ENCODE measurements around the gene NFAT5.
"Not testable (repeated sequence)": the region's sequence is repeated elsewhere in the genome, so short reads cannot be mapped to it uniquely, and the experiment has no call there.

The NFAT5 gene

GRCh38 chr16:69725480-69726312 lies 159.9 kb downstream of the NFAT5 start:
- TF ChIP-seq CTCF (IDR thresholded peaks at IDR 0.05; ENCODE audit: borderline replicate concordance, control extremely low read depth, extremely low read depth, insufficient read depth, missing control alignments), result no peak
- no peak for DNase-seq (ENCODE audit: low spot score)
- in situ Hi-C loops (cut with MboI; ENCODE audit: low sequenced_read_pairs, unreplicated experiment), result no loop called here

- DNase-seq (ENCODE audit: low spot score), result peak; percentile 97
- in situ Hi-C loops (cut with MboI; ENCODE audit: low sequenced_read_pairs, unreplicated experiment), result no loop called here
- no peak for TF ChIP-seq CTCF (IDR thresholded peaks at IDR 0.05; ENCODE audit: borderline replicate concordance, control extremely low read depth, extremely low read depth, insufficient read depth, missing control alignments)
Observed at GRCh38 chr16:69726313-69727060, 160.7 kb downstream of the NFAT5 start, which contains the start of gene NQO1. TSS of gene NQO1 (minus strand) at chr16:69726560. CDS start at chr16:69726439, 121 bp downstream.

GRCh38 chr16:69727916-69728270 lies 162.1 kb downstream of the NFAT5 start:
- TF ChIP-seq CTCF (IDR thresholded peaks at IDR 0.05; ENCODE audit: borderline replicate concordance, control extremely low read depth, extremely low read depth, insufficient read depth, missing control alignments), result no peak
- in situ Hi-C loops (cut with MboI; ENCODE audit: low sequenced_read_pairs, unreplicated experiment), result no loop called here
- no peak for DNase-seq (ENCODE audit: low spot score)

GRCh38 chr16:69729030-69729429 lies 163.3 kb downstream of the NFAT5 start:
- in situ Hi-C loops (cut with MboI; ENCODE audit: low sequenced_read_pairs, unreplicated experiment); DNase-seq (ENCODE audit: low spot score): not testable (repeated sequence)

- in situ Hi-C loops (cut with MboI; ENCODE audit: low sequenced_read_pairs, unreplicated experiment); DNase-seq (ENCODE audit: low spot score): not testable (repeated sequence)
Observed at GRCh38 chr16:69731280-69731679, 165.5 kb downstream of the NFAT5 start.

GRCh38 chr16:69732101-69732500 lies 166.3 kb downstream of the NFAT5 start:
- no peak for DNase-seq (ENCODE audit: low spot score)
- TF ChIP-seq CTCF (IDR thresholded peaks at IDR 0.05; ENCODE audit: borderline replicate concordance, control extremely low read depth, extremely low read depth, insufficient read depth, missing control alignments), result no peak
- in situ Hi-C loops (cut with MboI; ENCODE audit: low sequenced_read_pairs, unreplicated experiment), result no loop called here

- no peak for TF ChIP-seq CTCF (IDR thresholded peaks at IDR 0.05; ENCODE audit: borderline replicate concordance, control extremely low read depth, extremely low read depth, insufficient read depth, missing control alignments)
- in situ Hi-C loops (cut with MboI; ENCODE audit: low sequenced_read_pairs, unreplicated experiment), result no loop called here
- DNase-seq (ENCODE audit: low spot score), result no peak
Observed at GRCh38 chr16:69741519-69741918, 175.8 kb downstream of the NFAT5 start.
